Epithelial cell of prostate (primary cell): ENCODE results near the gene CACNA1B.
"Not testable (repeated sequence)": the region's sequence is repeated elsewhere in the genome, so short reads cannot be mapped to it uniquely, and the experiment has no call there.

Experiments
- DNase-seq: peaks from one replicate; pipeline ENCODE4 v3.0.0-alpha.2; 2011; ENCODE audit warnings: low read depth, low spot score
- H3K27ac ChIP-seq: fragments of 450-650 bp; 2 replicates; pipeline ENCODE4 v1.5.1; 2017; ENCODE audit warnings: mild to moderate bottlenecking

The CACNA1B gene

DNA sequence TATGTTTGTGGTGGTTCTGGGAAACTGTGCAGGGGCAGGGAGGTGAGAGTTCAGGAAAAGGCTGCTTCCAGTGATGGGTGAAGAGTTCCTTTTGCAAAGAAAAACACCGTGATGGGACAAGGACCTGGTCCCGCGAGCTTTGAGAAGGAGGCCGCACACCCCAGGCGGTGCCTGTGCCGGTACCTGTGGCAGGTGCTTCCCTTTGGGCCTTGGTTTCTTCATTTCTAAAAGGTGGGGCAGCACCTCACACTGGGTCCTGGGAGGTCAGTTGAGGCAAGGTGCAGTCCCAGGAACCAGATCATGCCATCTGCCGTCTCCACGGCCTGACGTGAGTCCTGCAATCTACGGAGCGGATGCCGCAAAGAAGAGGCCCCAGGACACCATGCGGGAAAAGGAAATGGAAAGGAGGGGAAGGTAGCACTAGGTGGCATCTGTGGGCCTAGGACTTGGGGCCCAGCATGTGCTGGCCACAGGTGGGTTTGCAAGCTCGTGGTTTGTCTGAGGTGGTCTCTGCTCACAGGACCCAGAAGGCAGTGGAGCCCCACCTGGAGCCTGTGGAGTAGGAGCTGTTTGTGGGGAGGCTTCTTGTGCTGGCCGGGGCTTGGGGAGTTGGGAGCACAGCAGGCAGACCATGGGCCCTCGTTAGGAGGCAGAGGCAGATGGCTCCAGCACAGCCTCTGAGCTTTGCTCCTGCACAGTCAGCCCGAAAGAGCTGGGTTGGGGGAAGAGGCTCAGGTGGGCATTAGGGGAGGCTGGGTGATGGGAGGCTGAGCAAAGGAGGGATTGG is 131.6 kb downstream of the CACNA1B start:
- H3K27ac ChIP-seq, result no peak overlapping the region
- no peak for DNase-seq

DNA sequence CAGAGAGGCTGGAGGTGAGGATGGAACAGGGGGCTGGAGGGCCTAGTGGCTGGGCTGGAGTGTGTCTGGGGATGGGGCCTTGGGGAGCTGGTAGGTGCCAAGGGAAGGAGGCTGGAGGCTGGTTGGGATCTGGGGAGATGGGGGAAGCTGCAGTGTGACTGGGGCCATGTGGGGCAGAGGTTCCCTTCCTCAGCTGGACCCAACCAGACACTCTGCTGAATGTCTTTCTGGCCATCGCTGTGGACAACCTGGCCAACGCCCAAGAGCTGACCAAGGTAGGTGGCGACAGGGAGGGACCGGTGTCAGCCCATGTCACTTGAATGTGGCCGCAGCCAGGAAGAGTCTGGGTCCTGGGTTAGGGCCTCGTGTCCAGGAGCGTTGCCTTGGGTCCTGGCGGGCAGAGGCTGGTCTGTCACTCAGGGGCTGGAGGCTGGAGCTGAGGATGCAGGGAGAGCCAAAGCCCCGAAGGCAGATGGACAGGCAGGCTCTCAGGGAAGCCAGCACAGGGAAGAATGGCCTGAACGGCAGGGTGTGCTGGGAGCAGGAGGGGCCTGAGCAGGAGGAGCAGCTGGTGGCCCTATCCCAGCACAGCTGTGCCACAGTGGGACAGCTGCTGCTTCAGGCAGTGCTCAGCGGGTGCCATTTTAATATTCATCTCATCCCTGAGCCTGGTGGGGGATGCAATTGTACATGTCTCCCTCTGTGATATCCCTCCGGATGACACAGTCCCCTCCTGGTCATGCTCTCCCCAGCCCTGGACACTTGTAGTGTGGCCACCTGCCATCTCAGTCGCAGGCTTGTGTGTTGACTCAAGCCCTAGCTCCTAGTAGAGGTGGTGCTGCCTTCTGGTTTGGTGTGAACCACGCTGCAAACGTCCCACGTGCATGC is 132.5 kb downstream of the CACNA1B start:
- no peak for DNase-seq
- H3K27ac ChIP-seq, result no peak overlapping the region

DNA sequence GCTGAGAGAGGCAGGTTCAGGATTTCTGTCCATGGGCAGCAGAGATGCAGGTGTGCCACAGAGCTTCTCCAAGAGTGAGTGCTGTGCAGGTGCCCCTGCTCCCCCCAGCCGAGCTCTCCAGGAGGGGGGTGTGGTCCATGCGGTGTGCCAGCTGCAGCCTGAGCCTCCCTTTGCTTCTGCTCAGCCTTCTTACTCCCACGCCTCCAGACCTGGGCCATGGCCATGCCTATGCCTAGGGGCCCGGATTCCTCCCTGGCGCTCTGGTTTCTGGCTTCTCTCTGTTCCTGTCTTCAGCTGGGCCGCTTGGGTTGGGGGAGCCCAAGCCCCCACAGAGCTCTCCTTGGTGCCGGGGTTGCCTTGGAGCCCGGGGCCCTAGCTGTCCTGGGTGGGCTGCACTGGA is 133.3 kb downstream of the CACNA1B start:
- DNase-seq, result no peak
- no peak overlapping the region for H3K27ac ChIP-seq

DNA sequence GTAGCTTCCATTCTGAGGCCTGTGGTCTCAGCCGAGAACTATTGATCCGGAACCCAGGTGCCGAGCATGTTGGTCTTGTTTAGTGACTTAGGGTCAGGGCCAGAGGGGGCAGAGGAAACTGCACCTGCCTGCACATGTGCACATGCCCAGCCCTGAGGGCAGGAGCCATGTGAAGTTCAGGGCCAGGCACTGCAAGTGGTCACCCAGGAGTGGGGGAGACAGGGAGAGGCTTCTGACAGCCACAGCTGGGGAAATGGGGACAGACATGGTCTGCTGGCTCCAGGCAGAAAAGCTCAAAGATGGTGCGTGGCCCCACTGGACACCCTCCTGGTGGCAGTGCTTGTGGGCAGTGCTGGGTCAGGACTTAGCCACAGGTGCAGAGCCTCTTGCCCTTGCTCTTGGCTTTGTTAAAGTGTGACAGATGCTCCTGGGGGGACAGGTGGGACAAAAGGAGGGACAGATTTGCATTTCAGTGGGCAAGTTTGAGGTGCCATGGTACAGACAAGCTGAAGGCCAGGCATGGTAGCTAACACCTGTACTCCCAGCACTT is 134.4 kb downstream of the CACNA1B start:
- DNase-seq, result no peak
- H3K27ac ChIP-seq, result no peak overlapping the region

DNA sequence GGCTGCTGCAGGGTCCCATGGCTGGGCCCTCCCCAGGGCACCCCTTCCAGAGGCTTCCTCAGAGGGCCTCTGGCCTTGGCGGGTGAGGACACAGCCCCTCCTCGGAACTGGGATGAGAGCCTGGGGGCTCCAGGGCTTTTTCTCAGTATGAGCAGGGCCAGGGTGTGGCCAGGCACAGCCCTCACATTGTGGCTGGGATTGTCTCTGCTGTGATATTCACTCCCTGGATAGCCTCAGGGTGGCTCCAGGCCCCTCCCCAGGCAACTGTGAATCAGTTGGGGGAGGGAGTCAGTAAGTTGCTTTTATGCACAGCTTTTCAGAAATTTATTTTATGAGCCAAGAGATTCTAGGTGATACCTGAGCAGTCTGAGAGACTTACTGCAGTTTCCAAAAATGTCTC is 135.7 kb downstream of the CACNA1B start:
- H3K27ac ChIP-seq, result no peak overlapping the region
- no peak for DNase-seq

DNA sequence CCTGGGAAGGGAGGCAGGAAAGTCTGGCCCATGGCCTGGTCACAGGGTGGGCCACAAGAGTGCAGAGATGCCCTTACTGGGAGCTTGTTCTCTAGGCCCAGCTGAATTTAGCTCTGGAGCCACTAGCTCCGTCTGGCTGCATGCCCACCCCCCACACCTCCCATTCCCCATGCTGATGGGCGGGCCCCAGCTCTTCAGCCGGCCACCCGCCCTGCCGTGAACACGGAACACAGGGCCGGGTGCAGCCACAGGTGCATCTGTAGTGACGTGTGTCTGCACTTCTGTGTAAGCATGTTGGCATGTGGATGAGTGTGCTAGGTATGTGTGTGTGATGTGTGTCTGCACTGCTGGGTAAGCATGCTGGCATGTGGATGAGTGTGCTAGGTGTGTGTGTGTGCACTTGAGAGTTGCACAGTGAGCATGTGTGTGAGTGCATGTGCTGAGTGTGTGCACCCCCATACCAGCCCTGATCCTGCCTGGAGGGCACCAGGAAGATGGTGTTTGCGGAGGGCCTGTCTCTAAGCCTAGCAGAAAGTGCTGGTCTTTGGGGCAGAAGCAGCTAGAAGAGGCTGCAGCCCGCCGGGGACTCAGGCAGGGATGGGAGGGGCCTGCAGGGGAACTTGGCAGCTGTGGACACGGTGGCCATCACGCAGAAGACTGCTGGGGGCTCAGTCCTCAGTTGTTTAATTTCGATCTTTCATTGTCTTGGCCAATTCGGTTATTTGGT is 136.4 kb downstream of the CACNA1B start:
- no peak for DNase-seq

DNA sequence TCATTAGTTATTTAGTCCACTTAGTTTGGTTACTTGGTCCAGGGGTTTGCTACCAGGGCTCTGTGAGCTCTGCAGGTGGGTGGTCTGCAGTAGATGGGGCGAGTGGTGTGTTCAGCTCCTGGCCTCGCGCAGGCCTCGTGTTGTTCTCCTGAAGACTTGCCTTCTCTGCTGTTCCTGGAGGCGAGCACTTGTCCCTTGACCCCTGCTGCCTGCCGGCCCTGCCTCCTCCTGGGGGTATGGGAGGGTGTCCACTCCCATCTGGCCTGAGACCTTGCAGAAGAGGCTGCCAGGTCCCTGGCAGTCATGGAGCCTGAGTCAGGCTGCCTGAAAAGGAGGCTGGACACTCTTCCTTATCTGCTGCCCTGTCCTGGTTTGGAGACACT is 137.0 kb downstream of the CACNA1B start:
- H3K27ac ChIP-seq, result no peak overlapping the region
- DNase-seq, result no peak

More for the DNA sequence above, 136.4 kb downstream of the CACNA1B start:
- H3K27ac ChIP-seq, result no peak overlapping the region

DNA sequence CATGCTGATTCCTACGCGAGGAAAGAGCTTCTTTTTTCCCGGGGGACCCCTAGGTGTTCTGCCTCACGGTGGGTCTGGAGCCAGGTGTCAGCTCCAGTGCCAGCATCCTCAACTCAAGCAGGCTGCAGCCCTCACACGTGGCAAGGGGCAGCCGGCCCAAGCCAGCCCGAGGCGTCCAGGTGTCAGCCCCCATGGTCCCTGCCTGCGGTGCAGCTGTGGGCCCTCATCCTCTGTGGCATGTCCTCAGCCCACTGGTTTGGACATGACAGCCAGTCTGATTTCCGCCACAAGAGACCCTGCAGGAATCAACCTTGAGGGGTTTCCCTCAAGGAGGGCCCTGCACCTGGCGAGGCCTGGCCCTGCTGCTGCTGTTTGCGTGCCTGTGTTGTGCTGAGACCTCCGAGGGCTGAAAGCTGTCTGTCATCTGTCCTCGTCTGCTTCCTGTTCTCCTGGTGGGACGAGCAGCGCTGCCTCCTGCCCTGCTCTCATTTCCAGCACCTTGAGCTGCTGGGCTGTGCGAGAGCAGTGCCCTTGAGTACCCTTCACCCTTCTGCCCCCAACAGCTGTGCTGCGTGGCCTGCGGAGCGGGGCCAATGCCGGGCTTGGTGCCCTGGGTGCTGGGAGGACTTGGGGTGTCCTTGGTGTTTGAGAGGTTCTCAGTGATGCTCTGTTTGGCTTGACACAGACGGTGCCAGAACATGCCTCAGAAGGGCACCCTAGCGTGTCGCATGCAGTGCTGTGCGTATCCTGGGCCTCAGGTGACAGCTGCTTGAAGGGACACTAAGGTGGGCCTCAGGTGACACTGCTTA is 137.6 kb downstream of the CACNA1B start:
- no peak overlapping the region for H3K27ac ChIP-seq
- DNase-seq, result no peak

DNA sequence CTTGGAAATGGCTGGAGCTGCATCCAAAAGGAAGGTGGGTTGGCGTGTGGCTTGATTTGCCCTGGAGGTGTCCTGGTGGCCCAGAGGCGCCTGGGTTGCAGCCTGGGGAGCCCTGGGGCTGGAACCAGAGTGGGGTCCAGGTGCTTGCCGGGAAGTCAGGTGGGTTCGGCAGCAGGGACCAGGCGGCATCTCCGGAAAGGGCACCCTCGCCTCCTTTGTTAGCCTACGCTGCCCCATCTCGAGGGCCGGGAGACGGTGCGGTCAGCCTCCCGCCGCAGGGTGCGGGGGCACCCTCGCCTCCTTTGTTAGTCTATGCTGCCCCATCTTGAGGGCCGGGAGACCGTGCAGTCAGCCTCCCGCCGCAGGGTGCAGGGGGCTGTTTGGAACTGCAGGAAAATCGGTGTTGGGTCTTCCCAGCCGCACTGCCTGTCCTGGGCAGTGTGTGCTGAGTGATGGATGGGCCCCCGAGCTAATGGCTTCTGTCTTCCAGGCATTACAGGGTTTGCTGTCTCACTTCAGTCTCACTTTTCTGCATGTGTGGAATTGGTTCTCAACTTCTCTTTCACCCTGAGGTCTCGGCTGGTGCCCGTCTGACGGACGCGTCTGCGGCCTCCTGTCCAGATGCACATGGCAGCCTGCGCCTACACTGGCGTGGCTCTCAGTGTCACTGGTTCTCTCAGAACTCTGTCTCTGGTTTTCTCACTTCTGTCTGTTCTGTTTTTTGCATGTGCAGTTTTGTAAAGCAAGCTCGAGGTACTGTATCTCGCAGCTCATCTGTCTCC is 139.0 kb downstream of the CACNA1B start:
- DNase-seq, result no peak
- no peak overlapping the region for H3K27ac ChIP-seq

DNA sequence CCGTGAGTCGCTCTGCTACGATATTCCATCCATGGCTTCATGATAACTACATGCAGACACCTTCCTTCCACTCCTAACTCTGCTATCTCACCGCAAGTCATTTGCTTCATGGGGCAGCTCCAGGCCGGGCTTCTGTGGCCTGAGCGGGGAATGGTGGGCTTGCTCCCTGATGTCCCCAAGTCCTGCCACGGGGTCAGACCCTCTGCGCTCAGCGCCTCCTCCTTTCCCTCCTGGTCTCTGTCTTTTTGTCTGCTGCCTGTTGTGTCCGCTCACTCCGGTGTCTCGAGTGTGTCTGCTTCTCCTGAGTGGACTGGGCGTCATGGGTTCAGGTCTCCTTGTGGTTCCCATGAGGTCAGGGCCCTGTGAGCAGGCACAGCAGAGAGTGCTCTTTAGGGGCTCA is 139.6 kb downstream of the CACNA1B start:
- H3K27ac ChIP-seq, result no peak overlapping the region
- no peak for DNase-seq

DNA sequence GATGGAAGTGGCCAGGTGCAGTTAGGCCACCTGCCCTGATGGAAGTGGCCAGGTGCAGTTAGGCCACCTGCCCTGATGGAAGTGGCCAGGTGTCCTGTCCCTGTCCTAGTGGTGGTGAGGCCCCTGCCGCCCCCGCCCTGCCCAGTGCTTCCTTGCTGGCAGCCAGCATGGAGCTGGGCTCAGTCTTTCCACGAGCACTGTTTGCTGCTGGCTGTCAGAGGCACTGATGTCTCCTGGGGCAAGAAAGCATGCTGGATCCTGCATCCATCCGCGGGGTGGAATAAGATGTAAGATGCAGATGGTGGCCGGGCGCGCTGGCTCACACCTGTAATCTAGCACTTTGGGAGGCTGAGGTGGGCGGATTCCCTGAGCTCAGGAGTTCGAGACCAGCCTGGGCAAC is 141.9 kb downstream of the CACNA1B start:
- not testable (repeated sequence) for DNase-seq, H3K27ac ChIP-seq

DNA sequence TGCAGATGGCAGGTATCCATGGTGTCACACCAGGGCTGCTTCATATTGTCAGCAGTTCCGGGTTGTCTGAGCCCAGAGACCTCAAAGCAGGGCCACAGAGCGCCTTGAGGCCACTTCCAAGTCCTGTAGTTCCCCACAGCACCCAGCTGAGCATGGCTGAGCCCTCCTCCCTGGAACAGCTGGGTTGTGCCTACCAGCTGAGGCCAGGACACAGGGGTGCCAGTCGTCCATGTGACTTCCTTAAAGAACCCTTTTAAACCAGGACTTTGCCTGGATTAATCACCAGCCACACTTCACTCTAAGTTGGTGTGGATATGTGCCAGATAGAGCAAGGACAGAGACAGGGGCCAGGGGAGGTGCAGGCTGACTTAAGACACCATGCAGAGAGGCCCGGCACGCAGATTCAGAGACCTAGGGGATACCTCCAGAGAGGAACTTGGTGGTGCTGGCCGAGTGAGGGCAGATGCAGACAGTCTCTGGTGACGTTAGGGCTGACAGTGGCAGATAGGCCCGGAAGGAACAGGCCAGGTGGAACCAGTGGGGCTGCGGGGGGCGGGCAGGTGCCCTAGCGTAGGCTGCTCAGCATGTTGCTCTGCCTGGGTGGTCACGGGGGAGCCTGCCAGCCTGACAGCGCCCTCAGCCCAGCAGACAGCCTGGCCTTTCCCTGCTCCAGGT is 142.7 kb downstream of the CACNA1B start:
- no peak for DNase-seq
- H3K27ac ChIP-seq, result no peak overlapping the region

DNA sequence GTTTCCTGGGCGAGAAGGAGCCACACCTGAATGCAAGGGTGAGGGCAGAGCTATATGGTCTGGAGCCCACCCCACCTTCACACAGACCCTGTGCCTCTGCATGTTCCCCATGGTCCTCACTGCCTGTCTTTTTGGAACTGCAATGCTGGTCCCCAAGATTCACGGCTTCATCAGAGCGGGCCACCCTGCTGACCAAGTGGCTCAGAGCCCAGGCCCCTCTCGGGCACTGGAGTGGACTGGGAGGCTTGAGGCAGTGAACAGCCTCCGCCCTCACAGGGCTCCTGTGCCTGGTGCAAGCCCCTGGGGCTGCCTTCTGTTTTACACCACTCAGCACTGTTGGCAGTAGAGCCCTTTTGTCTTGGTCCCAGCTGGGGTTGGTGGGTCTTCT is 143.2 kb downstream of the CACNA1B start:
- DNase-seq, result no peak
- H3K27ac ChIP-seq, result no peak overlapping the region

DNA sequence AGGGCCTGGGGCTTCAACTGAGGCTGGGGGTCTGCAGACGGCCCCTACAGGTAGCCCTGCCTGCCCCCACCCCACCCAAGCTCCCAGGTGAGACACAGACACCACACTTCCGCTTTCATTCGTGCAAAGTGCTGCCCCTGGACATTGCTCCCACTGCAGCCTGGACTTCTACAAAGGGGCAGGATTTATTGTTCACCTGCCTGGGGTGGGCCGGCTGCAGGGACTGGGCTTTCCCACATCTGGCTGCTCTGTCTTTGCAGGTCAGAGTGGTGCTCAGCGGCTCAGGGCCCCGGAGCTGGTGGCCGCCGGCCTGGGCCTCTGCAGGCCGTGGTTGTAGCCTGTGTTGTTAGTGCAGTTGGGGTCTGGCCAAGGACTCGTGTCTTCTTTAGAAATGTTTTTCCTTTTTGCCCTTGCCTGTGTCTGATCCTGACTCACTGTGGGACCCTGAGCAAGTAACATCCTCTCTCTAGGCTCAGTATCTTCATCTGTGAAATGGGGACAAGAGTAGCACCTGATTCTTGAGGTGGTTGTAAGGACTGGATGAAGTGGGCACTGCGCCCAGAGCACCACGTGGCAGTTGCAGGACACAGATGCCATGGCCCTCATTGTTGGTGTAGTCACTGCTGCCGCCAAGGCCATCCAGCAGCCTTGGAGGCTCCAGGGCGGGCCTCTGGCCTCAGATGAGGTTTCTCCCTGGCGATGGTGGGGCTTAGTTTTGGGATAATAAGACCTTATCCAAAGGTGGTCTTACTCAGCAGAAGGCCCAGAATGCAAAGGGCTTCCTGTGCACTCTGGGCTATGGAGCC is 143.9 kb downstream of the CACNA1B start:
- no peak overlapping the region for H3K27ac ChIP-seq
- DNase-seq, result no peak

DNA sequence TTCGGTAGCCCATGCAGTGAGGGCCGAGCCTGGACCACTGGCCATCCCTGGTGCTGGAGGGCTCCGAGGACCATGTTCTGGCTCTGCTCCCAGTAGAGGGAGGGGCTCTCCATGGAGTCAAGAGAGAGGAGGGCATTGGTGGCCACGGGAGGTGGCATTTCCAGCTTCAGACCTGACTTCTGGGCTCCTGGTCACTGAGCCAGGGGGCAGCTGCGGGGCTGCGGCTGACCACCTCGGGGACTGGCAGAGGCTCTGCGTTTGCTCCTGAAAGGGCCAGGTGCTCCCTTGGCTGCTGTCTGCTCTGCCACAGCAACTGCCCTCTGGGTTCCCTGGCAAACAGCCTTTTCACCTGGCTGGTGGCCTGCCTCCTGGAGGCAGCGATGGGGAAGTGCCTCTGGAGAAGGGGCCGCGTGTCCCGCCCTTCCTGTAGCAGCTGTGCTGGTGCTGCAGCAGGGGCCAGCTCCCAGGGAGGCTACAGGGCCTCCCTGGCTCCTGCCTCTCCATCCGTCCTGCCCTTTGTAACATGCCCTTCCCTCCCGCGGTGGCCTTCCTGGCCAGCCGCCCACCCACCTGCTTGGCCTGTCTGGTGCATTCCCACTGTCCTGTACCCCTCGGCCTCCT is 144.6 kb downstream of the CACNA1B start:
- DNase-seq, result no peak
- H3K27ac ChIP-seq, result no peak overlapping the region

DNA sequence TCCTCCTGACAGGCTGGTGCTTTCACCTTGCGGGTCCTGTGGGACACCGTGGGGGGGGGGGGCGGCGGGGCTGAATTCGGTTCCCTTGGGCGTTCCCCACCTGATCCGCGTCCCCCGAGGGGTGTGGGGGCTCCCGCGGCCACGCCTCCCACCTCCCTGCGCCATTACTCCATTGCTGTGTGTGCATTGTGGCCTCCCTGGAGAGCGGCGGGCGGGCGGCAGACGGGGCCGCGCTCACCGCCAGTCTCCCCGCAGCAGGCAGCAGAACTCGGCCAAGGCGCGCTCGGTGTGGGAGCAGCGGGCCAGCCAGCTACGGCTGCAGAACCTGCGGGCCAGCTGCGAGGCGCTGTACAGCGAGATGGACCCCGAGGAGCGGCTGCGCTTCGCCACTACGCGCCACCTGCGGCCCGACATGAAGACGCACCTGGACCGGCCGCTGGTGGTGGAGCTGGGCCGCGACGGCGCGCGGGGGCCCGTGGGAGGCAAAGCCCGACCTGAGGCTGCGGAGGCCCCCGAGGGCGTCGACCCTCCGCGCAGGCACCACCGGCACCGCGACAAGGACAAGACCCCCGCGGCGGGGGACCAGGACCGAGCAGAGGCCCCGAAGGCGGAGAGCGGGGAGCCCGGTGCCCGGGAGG is 145.3 kb downstream of the CACNA1B start:
- H3K27ac ChIP-seq, result no peak overlapping the region

More for the DNA sequence above, 145.3 kb downstream of the CACNA1B start:
- DNase-seq, result no peak
